Left ventricle myocardium inferior (tissue), 1 donor: ENCODE data around the gene SPRED2. TPM values are rescaled to one million over a fixed set of nuclear protein-coding genes. Genes with fewer than 3 reads are reported as not detected.
A peak's percentile ranks its signal among the peaks of the same experiment; 100 is the strongest.

Experiments
- DNase-seq: peaks from one replicate; pipeline ENCODE4 v3.0.0-alpha.2; 2020
- H3K27ac ChIP-seq: fragments of 200-600 bp; replicated peaks from 2 replicates; pipeline ENCODE4 v1.8.0; 2021
- H3K27me3 ChIP-seq: fragments of 200-600 bp; 2 replicates; pipeline ENCODE4 v1.8.0; 2021; ENCODE audit warnings: low read depth
- H3K36me3 ChIP-seq: fragments of 200-600 bp; 2 replicates; pipeline ENCODE4 v1.8.0; 2021
- H3K4me1 ChIP-seq: fragments of 200-600 bp; 2 replicates; pipeline ENCODE4 v1.8.0; 2021
- H3K4me3 ChIP-seq: fragments of 200-600 bp; 2 replicates; pipeline ENCODE4 v1.8.0; 2021; ENCODE audit warnings: mild to moderate bottlenecking, moderate library complexity
- H3K9me3 ChIP-seq: fragments of 200-600 bp; replicated peaks from 2 replicates; pipeline ENCODE4 v1.8.0; 2021
- CTCF ChIP-seq: fragments of 200-600 bp; IDR thresholded peaks from 2 replicates; pipeline ENCODE4 v1.8.0; 2021; ENCODE audit warnings: antibody characterized with exemption, mild to moderate bottlenecking, borderline replicate concordance
- intact Hi-C: fragments of 100-400 bp; cut with micrococcal nuclease; formaldehyde crosslinking; loops from one replicate; pipeline ENCODE4 v1.11.0; 2022
- total RNA-seq: library from RNA; stranded (reverse); fragmentation: NEBNext Ultra II Directional; extraction: Animal tissue kit (Norgen Biotek cat#: 25700); gene quantifications from one replicate; pipeline ENCODE4 v1.2.1, GENCODE V29; 2021
- donor health status: DM: no; HTN: yes; CAD: no; lungs with severe emphysema.

The SPRED2 gene
- total RNA-seq, 1 donor from 2014 or later, result 18.9 TPM

- peak overlapping the region; percentile 42 for H3K27ac ChIP-seq
- peak; percentile 70 for DNase-seq
- H3K4me1 ChIP-seq, result peaks cover 64% of the 10 kb centered on the region
- H3K9me3 ChIP-seq, result no peaks in the 10 kb centered on the region
- peak overlapping the region; percentile 15 for H3K4me3 ChIP-seq
- no peaks in the 10 kb centered on the region for H3K27me3 ChIP-seq
- TF ChIP-seq CTCF, result no peak
- no peaks in the 10 kb centered on the region for H3K36me3 ChIP-seq
- intact Hi-C loops, result no loop called here
These were observed 82.5 kb downstream of the SPRED2 start for GRCh38 chr2:65349863-65350262.

DNA sequence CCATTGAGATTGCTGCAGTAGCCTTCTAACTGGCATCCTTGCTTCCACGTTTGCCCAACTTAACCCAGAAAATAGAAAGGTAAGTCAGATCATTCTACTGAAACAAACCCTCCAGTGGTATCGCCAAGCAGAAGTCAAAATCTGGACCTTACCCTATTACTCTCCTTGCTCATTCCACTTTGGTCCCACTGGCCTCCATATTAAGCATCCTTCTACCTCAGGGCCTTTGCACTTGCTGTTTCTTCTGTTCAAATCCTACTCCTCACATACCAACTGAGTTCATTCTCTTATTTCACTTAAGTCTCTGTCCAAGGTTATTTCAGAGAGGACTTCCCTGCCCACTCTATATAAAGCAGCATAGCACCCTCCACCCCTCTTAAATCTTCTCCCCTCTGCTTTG lies 84.5 kb downstream of the SPRED2 start:
- Histone ChIP-seq H3K36me3 (no peaks in the 10 kb centered on the region), H3K27ac (no peak overlapping the region), H3K27me3 (no peaks in the 10 kb centered on the region), H3K4me3 (no peak overlapping the region), H3K9me3 (no peaks in the 10 kb centered on the region), H3K4me1 (peaks cover 49% of the 10 kb centered on the region)
- no peak for DNase-seq
- intact Hi-C loops, result no loop called here
- TF ChIP-seq CTCF, result no peak

GRCh38 chr2:65345631-65346030 lies 86.8 kb downstream of the SPRED2 start:
- TF ChIP-seq CTCF, result no peak
- no peak for DNase-seq
- Histone ChIP-seq H3K4me3 (no peak overlapping the region), H3K27ac (peak overlapping the region; percentile 24), H3K27me3 (no peaks in the 10 kb centered on the region), H3K9me3 (no peaks in the 10 kb centered on the region), H3K4me1 (peaks cover 26% of the 10 kb centered on the region), H3K36me3 (peaks cover 6% of the 10 kb centered on the region)
- intact Hi-C loops, result no loop called here

- intact Hi-C loops, result no loop called here
- H3K4me3 ChIP-seq, result no peak overlapping the region
- H3K4me1 ChIP-seq, result peaks cover 16% of the 10 kb centered on the region
- H3K27me3 ChIP-seq, result no peaks in the 10 kb centered on the region
- H3K36me3 ChIP-seq, result peaks cover 7% of the 10 kb centered on the region
- no peak for TF ChIP-seq CTCF
- no peak overlapping the region for H3K27ac ChIP-seq
- no peak for DNase-seq
- H3K9me3 ChIP-seq, result no peaks in the 10 kb centered on the region
These were observed 87.7 kb downstream of the SPRED2 start for GRCh38 chr2:65344689-65345088.

DNA sequence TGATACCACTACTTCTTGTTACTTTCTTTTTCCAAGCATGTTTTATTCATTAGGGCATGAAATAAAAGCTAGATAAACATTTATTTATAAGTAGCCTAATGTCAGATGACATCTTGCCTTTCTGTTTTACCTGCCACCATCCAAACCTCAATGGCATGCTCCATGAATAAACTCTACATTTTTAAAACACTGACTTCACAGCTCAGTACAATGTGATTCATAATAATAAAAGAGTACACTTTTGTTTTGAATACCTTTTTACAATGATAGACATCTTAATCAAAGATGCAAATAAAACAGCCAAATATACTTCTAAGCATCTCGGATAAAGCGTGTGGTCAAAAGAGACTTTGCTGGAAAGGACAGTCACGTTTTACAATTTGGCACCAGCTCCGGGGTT lies 88.2 kb downstream of the SPRED2 start:
- Histone ChIP-seq H3K9me3 (no peaks in the 10 kb centered on the region), H3K27ac (no peak overlapping the region)
- intact Hi-C loops, result no loop called here

More for the DNA sequence above, 88.2 kb downstream of the SPRED2 start:
- Histone ChIP-seq H3K27me3 (no peaks in the 10 kb centered on the region), H3K36me3 (peaks cover 7% of the 10 kb centered on the region), H3K4me3 (no peak overlapping the region), H3K4me1 (peaks cover 11% of the 10 kb centered on the region)
- TF ChIP-seq CTCF, result no peak
- no peak for DNase-seq
